ENCODE measurements around the gene SPO11. TPM values are rescaled to one million over a fixed set of nuclear protein-coding genes. Genes with fewer than 3 reads are reported as not detected.

The SPO11 gene
- total RNA-seq, 4 donors from 2014 or later: not detected

GRCh38 chr20:57384486-57384885 lies 54.9 kb downstream of the SPO11 start:
- no peak for TF ChIP-seq CTCF (IDR thresholded peaks at IDR 0.05; ENCODE audit: low read depth)

GRCh38 chr20:57384953-57385761 lies 55.6 kb downstream of the SPO11 start:
- no peak for TF ChIP-seq CTCF (IDR thresholded peaks at IDR 0.05; ENCODE audit: low read depth)

- no peak for TF ChIP-seq CTCF (IDR thresholded peaks at IDR 0.05; ENCODE audit: low read depth)
Observed at GRCh38 chr20:57385940-57386339, 56.3 kb downstream of the SPO11 start.

GRCh38 chr20:57386762-57387161 lies 57.2 kb downstream of the SPO11 start:
- no peak for TF ChIP-seq CTCF (IDR thresholded peaks at IDR 0.05; ENCODE audit: low read depth)

GRCh38 chr20:57387463-57387862 lies 57.9 kb downstream of the SPO11 start:
- no peak for TF ChIP-seq CTCF (IDR thresholded peaks at IDR 0.05; ENCODE audit: low read depth)

GRCh38 chr20:57387945-57388371 lies 58.4 kb downstream of the SPO11 start:
- no peak for TF ChIP-seq CTCF (IDR thresholded peaks at IDR 0.05; ENCODE audit: low read depth)

- no peak for TF ChIP-seq CTCF (IDR thresholded peaks at IDR 0.05; ENCODE audit: low read depth)
Observed at GRCh38 chr20:57388953-57389694, 59.5 kb downstream of the SPO11 start.

All from subcutaneous adipose tissue (tissue), 4 donors.